Activated T-cell treated with anti-CD3 and anti-CD28 coated beads, Interleukin-2, amount 50 U/mL, for 48 hours (primary cell): ENCODE data around the gene TMEM256.
A peak's percentile ranks its signal among the peaks of the same experiment; 100 is the strongest.

Source experiments
- DNase-seq, 2 experiments: peaks; one replicate each; pipeline ENCODE4 v3.0.0-alpha.2; 2020

The TMEM256 gene

GRCh38 chr17:7428557-7428956 lies 24.7 kb upstream of the TMEM256 start, which contains the start of gene SPEM3:
SPEM3 (plus strand) TSS chr17:7428857; CDS start chr17:7428903, 46 bp downstream.
- DNase-seq = no peak

GRCh38 chr17:7427549-7427948 lies 23.7 kb upstream of the TMEM256 start:
- DNase-seq = no peak

- DNase-seq = no peak
Measured at GRCh38 chr17:7426896-7427489, 23.1 kb upstream of the TMEM256 start.

GRCh38 chr17:7426203-7426863 lies 22.4 kb upstream of the TMEM256 start:
- no peak for DNase-seq

- DNase-seq = no peak
Measured at GRCh38 chr17:7425756-7426155, 21.9 kb upstream of the TMEM256 start.

GRCh38 chr17:7425316-7425715 lies 21.4 kb upstream of the TMEM256 start, which contains the start of gene SPEM2:
SPEM2 (plus strand) TSS chr17:7425616; CDS start chr17:7425689, 73 bp downstream.
- DNase-seq = no peak

- DNase-seq = no peak
Measured at GRCh38 chr17:7423679-7424078, 19.8 kb upstream of the TMEM256 start.

GRCh38 chr17:7421186-7421585 lies 17.3 kb upstream of the TMEM256 start:
- DNase-seq = no peak

GRCh38 chr17:7419819-7420610 lies 16.1 kb upstream of the TMEM256 start, which contains the start of gene SPEM1:
SPEM1 (plus strand) TSS chr17:7420324; CDS start chr17:7420385, 61 bp downstream.
- no peak for DNase-seq

GRCh38 chr17:7418472-7419152 lies 14.7 kb upstream of the TMEM256 start:
- no peak for DNase-seq

- no peak for DNase-seq
Measured at GRCh38 chr17:7417056-7417655, 13.3 kb upstream of the TMEM256 start.

- DNase-seq = no peak
Measured at GRCh38 chr17:7416323-7416722, 12.4 kb upstream of the TMEM256 start.

GRCh38 chr17:7415784-7416183 lies 11.9 kb upstream of the TMEM256 start:
- DNase-seq = no peak

- DNase-seq = no peak
Measured at GRCh38 chr17:7414837-7415236, 10.9 kb upstream of the TMEM256 start.

GRCh38 chr17:7413346-7413985 lies 9.6 kb upstream of the TMEM256 start:
- no peak for DNase-seq

GRCh38 chr17:7411427-7411750 lies 7.5 kb upstream of the TMEM256 start:
- DNase-seq = no peak

- DNase-seq = no peak
Measured at GRCh38 chr17:7410634-7411426, 6.9 kb upstream of the TMEM256 start.

GRCh38 chr17:7409716-7410115 lies 5.8 kb upstream of the TMEM256 start:
- DNase-seq = no peak

- DNase-seq = no peak
Measured at GRCh38 chr17:7408863-7409262, 5.0 kb upstream of the TMEM256 start.

- DNase-seq = peak; percentile 27 to 43
Measured at GRCh38 chr17:7408252-7408727, 4.4 kb upstream of the TMEM256 start.
